Smooth muscle cell (in vitro differentiated cells): Measurements from ENCODE around the gene ERBB4. TPM values are rescaled to one million over a fixed set of nuclear protein-coding genes. Genes with fewer than 3 reads are reported as not detected.

Experiments used
- DNase-seq: peaks from one replicate; lab custom pipeline; 2025; ENCODE audit not compliant: unreplicated experiment; lab: John Stamatoyannopoulos, UW
- H2AFZ ChIP-seq: fragments of 200-600 bp; sonication (generic); 2 replicates; pipeline ENCODE4 v1.6.0; 2016; ENCODE audit warnings: antibody characterized with exemption, low read depth, mild to moderate bottlenecking
- H3F3A ChIP-seq: fragments of 200-600 bp; sonication (generic); 2 replicates; pipeline ENCODE4 v1.6.0; 2017; ENCODE audit warnings: antibody characterized with exemption, low read depth
- H3K27ac ChIP-seq: fragments of 200-600 bp; sonication (generic); 2 replicates; pipeline ENCODE4 v1.5.1; 2016; ENCODE audit warnings: low read depth, mild to moderate bottlenecking
- H3K27me3 ChIP-seq: fragments of 200-600 bp; sonication (generic); 2 replicates; pipeline ENCODE4 v1.6.1; 2016; ENCODE audit warnings: low read depth, mild to moderate bottlenecking
- H3K36me3 ChIP-seq: fragments of 200-600 bp; sonication (generic); 2 replicates; pipeline ENCODE4 v1.5.1; 2016; ENCODE audit warnings: low read depth
- H3K4me1 ChIP-seq: fragments of 200-600 bp; sonication (generic); 2 replicates; pipeline ENCODE4 v1.5.1; 2016; ENCODE audit warnings: low read depth
- H3K4me2 ChIP-seq: fragments of 200-600 bp; sonication (generic); 2 replicates; pipeline ENCODE4 v1.6.0; 2016; ENCODE audit warnings: mild to moderate bottlenecking
- H3K4me3 ChIP-seq: fragments of 200-600 bp; sonication (generic); 2 replicates; pipeline ENCODE4 v1.5.1; 2016; ENCODE audit warnings: mild to moderate bottlenecking
- H3K79me2 ChIP-seq: fragments of 200-600 bp; sonication (generic); 2 replicates; pipeline ENCODE4 v1.6.0; 2016; ENCODE audit warnings: low read depth, mild to moderate bottlenecking
- H3K9ac ChIP-seq: fragments of 200-600 bp; sonication (generic); 2 replicates; pipeline ENCODE4 v1.6.0; 2016; ENCODE audit warnings: low read depth
- H3K9me3 ChIP-seq: fragments of 200-600 bp; sonication (generic); replicated peaks from 2 replicates; pipeline ENCODE4 v1.5.1; 2016; ENCODE audit warnings: low read depth
- H4K20me1 ChIP-seq: fragments of 200-600 bp; sonication (generic); 2 replicates; pipeline ENCODE4 v1.6.0; 2016; ENCODE audit warnings: low read depth
- CTCF ChIP-seq: fragments of 200-600 bp; sonication (generic); IDR thresholded peaks from 2 replicates; pipeline ENCODE4 v1.5.1; 2017; ENCODE audit warnings: borderline replicate concordance, mild to moderate bottlenecking, antibody characterized with exemption; ENCODE audit not compliant: insufficient read depth, poor library complexity, severe bottlenecking
- WGBS: methylation state at CpG from one replicate; pipeline ENCODE4 v1.1.7; 2016; ENCODE audit warnings: low lambda C conversion rate; 5-methylcytosine and 5-hydroxymethylcytosine counted together
- polyA plus RNA-seq: library from polyadenylated mRNA; unstranded; fragments of >200 nt; fragmentation: Nextera tagmentation; extraction: Ambion mirVana; gene quantifications from 2 replicates; pipeline ENCODE4 v1.2.1, GENCODE V29; 2016
- total RNA-seq: library from RNA; depleted of rRNA; stranded (reverse); fragments of >200 nt; gene quantifications from 2 replicates; pipeline ENCODE4 v1.2.3, GENCODE V29; 2014

The ERBB4 gene
- total and polyA plus RNA-seq, 2 experiments from 2014 or later, result 0.67 TPM; not detected in 1

- Histone ChIP-seq H3K27ac (peak overlapping the region; percentile 19), H3K9me3 (no peaks in the 10 kb centered on the region), H3K9ac (no peak overlapping the region), H3F3A (no peaks in the 10 kb centered on the region), H3K4me2 (peak overlapping the region; percentile 24), H3K27me3 (no peaks in the 10 kb centered on the region), H3K4me3 (no peak overlapping the region), H3K4me1 (peaks cover 33% of the 10 kb centered on the region), H2AFZ (peak overlapping the region; percentile 25), H4K20me1 (no peaks in the 10 kb centered on the region), H3K36me3 (no peaks in the 10 kb centered on the region), H3K79me2 (no peaks in the 10 kb centered on the region)
- DNase-seq, result no peak
- 71% methylated on average over 9 of the region's 9 CpGs for WGBS
- no peak for TF ChIP-seq CTCF
These were observed 510.6 kb downstream of the ERBB4 start for GRCh38 chr2:212027681-212028628.

GRCh38 chr2:212024040-212024439, 514.6 kb downstream of the ERBB4 start:
- Histone ChIP-seq H3K27me3 (no peaks in the 10 kb centered on the region), H3K27ac (no peak overlapping the region), H3K79me2 (no peaks in the 10 kb centered on the region), H3K9ac (no peak overlapping the region), H3K36me3 (no peaks in the 10 kb centered on the region), H3K4me3 (no peak overlapping the region), H3F3A (no peaks in the 10 kb centered on the region), H4K20me1 (no peaks in the 10 kb centered on the region), H3K4me2 (no peak overlapping the region), H3K4me1 (peaks cover 14% of the 10 kb centered on the region), H3K9me3 (no peaks in the 10 kb centered on the region), H2AFZ (no peak overlapping the region)
- no peak for DNase-seq
- WGBS, result 79% methylated on average over 1 of the region's 1 CpG
- TF ChIP-seq CTCF, result no peak

- Histone ChIP-seq H3K4me2 (no peak overlapping the region), H2AFZ (no peak overlapping the region), H3K36me3 (no peaks in the 10 kb centered on the region), H3K9ac (no peak overlapping the region), H4K20me1 (no peaks in the 10 kb centered on the region), H3K27ac (no peak overlapping the region), H3K27me3 (no peaks in the 10 kb centered on the region), H3K9me3 (no peaks in the 10 kb centered on the region), H3K79me2 (no peaks in the 10 kb centered on the region), H3F3A (no peaks in the 10 kb centered on the region), H3K4me1 (peaks cover 14% of the 10 kb centered on the region), H3K4me3 (no peak overlapping the region)
- DNase-seq, result no peak
- WGBS, result 100% methylated on average over 1 of the region's 1 CpG
- no peak for TF ChIP-seq CTCF
These were observed 515.6 kb downstream of the ERBB4 start for GRCh38 chr2:212022966-212023365.
